SU-DHL-6 (cell line): ENCODE measurements around the gene FRMD1.

Experiments
- EZH2phosphoT487 ChIP-seq: fragments of 200-600 bp; sonication (generic), shearing (Covaris generic); conservative IDR thresholded peaks from 2 replicates; pipeline ENCODE4 v1.6.1; 2018; ENCODE audit warnings: mild to moderate bottlenecking, antibody characterized with exemption, low read length, moderate library complexity, mixed read lengths
- TF ChIP-seq, protein P1 (sequence below): fragments of 200-600 bp; sonication (generic); IDR thresholded peaks from one replicate; pipeline ENCODE4 v1.5.1; 2017; ENCODE audit warnings: antibody characterized with exemption, mild to moderate bottlenecking, low read length, moderate library complexity; ENCODE audit not compliant: insufficient read depth, poor library complexity, severe bottlenecking

DNA sequence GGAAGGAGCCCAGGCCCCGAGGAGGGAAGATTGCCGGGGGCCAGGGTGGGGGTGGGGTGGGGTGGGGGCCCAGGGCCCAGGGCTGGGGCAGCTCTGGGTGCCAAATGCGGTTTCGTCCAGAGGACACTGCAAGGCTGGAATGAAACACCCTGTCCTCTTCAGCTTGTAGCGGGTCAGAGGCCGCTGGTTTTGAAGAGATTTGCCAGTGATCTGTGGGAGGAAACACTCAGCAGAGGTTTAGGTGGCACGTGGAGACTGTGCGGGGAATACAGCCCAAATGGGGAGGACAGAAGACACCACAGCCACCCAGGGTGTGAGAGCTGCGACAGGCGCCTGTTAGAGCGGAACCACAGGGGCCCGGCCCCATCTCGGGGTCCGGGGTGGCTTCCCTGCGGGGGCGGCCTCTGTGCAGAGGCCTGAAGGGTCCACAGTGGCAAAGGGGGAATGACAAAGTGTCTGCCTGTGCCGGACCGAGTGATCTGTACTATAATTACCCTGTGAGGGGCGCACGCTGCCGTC is 29.2 kb downstream of the FRMD1 start:
- TF ChIP-seq, protein P1, sequence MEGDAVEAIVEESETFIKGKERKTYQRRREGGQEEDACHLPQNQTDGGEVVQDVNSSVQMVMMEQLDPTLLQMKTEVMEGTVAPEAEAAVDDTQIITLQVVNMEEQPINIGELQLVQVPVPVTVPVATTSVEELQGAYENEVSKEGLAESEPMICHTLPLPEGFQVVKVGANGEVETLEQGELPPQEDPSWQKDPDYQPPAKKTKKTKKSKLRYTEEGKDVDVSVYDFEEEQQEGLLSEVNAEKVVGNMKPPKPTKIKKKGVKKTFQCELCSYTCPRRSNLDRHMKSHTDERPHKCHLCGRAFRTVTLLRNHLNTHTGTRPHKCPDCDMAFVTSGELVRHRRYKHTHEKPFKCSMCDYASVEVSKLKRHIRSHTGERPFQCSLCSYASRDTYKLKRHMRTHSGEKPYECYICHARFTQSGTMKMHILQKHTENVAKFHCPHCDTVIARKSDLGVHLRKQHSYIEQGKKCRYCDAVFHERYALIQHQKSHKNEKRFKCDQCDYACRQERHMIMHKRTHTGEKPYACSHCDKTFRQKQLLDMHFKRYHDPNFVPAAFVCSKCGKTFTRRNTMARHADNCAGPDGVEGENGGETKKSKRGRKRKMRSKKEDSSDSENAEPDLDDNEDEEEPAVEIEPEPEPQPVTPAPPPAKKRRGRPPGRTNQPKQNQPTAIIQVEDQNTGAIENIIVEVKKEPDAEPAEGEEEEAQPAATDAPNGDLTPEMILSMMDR, result no peak
- TF ChIP-seq EZH2phosphoT487, result no peak
